GM12874 (cell line): ENCODE results near the gene SLC1A3.

Experiments used
- TF ChIP-seq, protein P1 (sequence below): IDR thresholded peaks from 2 replicates; pipeline ENCODE4 v1.5.1; 2011; ENCODE audit warnings: low read depth, mild to moderate bottlenecking, control low read depth, low read length, moderate library complexity; ENCODE audit not compliant: insufficient read depth

The SLC1A3 gene

DNA sequence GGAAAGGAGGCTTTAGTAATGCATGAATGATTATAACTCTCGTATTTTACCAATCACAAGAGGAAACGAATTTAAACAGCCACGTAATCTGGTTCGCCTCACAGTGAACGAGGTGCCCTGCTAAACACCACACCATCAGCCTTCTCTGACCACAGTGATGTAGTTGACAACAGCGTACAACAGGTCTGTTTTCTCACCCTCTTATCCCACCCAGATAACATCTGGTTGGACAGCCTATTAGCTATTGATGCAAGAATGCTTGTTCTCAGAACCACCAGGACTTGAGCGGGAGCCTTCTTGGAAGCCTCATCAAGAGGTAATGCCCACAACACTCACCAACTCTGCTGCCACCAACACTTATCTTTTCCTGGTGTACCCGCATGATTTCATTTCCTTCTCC is 23.3 kb downstream of the SLC1A3 start:
- TF ChIP-seq, protein P1, sequence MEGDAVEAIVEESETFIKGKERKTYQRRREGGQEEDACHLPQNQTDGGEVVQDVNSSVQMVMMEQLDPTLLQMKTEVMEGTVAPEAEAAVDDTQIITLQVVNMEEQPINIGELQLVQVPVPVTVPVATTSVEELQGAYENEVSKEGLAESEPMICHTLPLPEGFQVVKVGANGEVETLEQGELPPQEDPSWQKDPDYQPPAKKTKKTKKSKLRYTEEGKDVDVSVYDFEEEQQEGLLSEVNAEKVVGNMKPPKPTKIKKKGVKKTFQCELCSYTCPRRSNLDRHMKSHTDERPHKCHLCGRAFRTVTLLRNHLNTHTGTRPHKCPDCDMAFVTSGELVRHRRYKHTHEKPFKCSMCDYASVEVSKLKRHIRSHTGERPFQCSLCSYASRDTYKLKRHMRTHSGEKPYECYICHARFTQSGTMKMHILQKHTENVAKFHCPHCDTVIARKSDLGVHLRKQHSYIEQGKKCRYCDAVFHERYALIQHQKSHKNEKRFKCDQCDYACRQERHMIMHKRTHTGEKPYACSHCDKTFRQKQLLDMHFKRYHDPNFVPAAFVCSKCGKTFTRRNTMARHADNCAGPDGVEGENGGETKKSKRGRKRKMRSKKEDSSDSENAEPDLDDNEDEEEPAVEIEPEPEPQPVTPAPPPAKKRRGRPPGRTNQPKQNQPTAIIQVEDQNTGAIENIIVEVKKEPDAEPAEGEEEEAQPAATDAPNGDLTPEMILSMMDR, result no peak

GRCh38 chr5:36630201-36631145 is 24.1 kb downstream of the SLC1A3 start:
- TF ChIP-seq, protein P1, result no peak

GRCh38 chr5:36631154-36631553 is 24.7 kb downstream of the SLC1A3 start:
- TF ChIP-seq, protein P1, result no peak

GRCh38 chr5:36631620-36632362 is 25.4 kb downstream of the SLC1A3 start:
- TF ChIP-seq, protein P1, result no peak

- TF ChIP-seq, protein P1, result no peak
Observed at GRCh38 chr5:36632363-36632664, 25.9 kb downstream of the SLC1A3 start.

GRCh38 chr5:36635721-36636390 is 29.4 kb downstream of the SLC1A3 start:
- TF ChIP-seq, protein P1, result no peak

GRCh38 chr5:36637101-36637500 is 30.7 kb downstream of the SLC1A3 start:
- TF ChIP-seq, protein P1, result no peak
